Measurements from ENCODE around the gene MGLL. TPM values are rescaled to one million over a fixed set of nuclear protein-coding genes. Genes with fewer than 3 reads are reported as not detected.

The MGLL gene
- total RNA-seq, 1 donor, result 18.1 TPM

DNA sequence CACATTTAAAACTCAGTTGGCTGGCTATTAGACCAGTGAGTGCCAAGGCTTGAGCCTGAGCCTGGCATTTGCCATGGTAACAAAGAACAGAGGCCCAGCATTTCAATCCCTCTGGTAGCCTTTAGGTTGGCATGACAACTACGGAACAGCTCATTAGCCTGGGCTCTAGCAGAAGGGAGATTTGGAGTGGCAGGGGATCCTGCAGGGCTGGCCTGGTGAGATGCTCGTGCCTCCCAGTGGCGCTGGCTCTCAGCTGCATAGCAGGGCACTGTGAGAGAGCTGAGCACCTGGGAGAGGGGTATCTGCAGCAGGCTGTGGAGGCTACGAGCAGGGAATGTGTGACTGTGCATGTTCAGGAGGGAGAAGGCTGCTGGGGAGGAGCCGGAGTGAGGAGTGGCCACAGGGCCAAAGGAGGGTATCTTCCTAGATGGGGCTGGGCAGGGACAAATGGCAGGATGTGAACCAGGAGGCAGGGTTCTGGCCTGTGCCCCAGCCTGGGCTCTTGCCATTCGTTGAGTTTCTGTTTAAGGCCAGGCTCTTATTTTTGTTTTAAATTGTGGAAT, 155.1 kb downstream of the MGLL start:
- TF ChIP-seq, protein P1, sequence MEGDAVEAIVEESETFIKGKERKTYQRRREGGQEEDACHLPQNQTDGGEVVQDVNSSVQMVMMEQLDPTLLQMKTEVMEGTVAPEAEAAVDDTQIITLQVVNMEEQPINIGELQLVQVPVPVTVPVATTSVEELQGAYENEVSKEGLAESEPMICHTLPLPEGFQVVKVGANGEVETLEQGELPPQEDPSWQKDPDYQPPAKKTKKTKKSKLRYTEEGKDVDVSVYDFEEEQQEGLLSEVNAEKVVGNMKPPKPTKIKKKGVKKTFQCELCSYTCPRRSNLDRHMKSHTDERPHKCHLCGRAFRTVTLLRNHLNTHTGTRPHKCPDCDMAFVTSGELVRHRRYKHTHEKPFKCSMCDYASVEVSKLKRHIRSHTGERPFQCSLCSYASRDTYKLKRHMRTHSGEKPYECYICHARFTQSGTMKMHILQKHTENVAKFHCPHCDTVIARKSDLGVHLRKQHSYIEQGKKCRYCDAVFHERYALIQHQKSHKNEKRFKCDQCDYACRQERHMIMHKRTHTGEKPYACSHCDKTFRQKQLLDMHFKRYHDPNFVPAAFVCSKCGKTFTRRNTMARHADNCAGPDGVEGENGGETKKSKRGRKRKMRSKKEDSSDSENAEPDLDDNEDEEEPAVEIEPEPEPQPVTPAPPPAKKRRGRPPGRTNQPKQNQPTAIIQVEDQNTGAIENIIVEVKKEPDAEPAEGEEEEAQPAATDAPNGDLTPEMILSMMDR (IDR thresholded peaks at IDR 0.05; ENCODE audit: extremely low read depth, low read depth, low read length), result no peak
- H3K27me3 ChIP-seq (ENCODE audit: insufficient read depth, low read length), result peaks cover 2% of the 10 kb centered on the region
- no peaks in the 10 kb centered on the region for H3K79me2 ChIP-seq (ENCODE audit: insufficient read depth, low read length)
- H2AFZ ChIP-seq (ENCODE audit: low read length), result no peak overlapping the region
- no peaks in the 10 kb centered on the region for H3K9me3 ChIP-seq (ENCODE audit: low read depth, low read length)
- H3K36me3 ChIP-seq (ENCODE audit: insufficient read depth, low read length), result no peaks in the 10 kb centered on the region
- no peak overlapping the region for H3K27ac ChIP-seq (ENCODE audit: low read depth, low read length)
- no peak overlapping the region for H3K4me2 ChIP-seq (ENCODE audit: insufficient read depth, low read length)
- H3K4me3 ChIP-seq (ENCODE audit: insufficient read depth, low read length), result no peak overlapping the region
- no peaks in the 10 kb centered on the region for H4K20me1 ChIP-seq (ENCODE audit: insufficient read depth, low read length)
- no peak for DNase-seq (ENCODE audit: insufficient read length, low spot score, missing footprints)
- peaks cover 5% of the 10 kb centered on the region for H3K4me1 ChIP-seq (ENCODE audit: insufficient read depth, low read length)

DNA sequence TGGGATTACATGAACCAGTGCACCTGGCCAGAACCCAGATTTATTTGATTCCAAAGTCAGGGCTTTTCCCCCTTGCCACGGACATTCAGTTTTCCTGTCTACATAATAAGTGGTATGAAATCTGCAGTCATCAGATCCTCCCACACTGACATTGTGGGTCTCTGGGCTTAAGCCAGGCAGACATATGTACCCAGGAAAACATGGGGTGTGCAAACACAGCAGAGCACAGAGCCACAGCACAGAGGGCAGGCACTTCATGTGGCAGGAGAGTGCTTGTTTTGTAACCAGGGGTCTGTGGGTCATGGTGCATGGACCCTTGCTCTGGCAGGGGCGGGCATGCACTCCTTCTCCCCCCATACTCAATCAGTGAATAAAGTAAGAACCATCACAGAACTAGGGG, 155.6 kb downstream of the MGLL start:
- Histone ChIP-seq H3K9me3 (ENCODE audit: low read depth, low read length) (no peaks in the 10 kb centered on the region), H3K4me2 (ENCODE audit: insufficient read depth, low read length) (no peak overlapping the region), H3K4me1 (ENCODE audit: insufficient read depth, low read length) (peaks cover under 1% of the 10 kb centered on the region), H3K36me3 (ENCODE audit: insufficient read depth, low read length) (no peaks in the 10 kb centered on the region), H3K27ac (ENCODE audit: low read depth, low read length) (no peak overlapping the region), H2AFZ (ENCODE audit: low read length) (no peak overlapping the region), H3K4me3 (ENCODE audit: insufficient read depth, low read length) (no peak overlapping the region), H3K79me2 (ENCODE audit: insufficient read depth, low read length) (no peaks in the 10 kb centered on the region), H4K20me1 (ENCODE audit: insufficient read depth, low read length) (no peaks in the 10 kb centered on the region), H3K27me3 (ENCODE audit: insufficient read depth, low read length) (peaks cover 2% of the 10 kb centered on the region)
- no peak for DNase-seq (ENCODE audit: insufficient read length, low spot score, missing footprints)
- TF ChIP-seq, protein P1 (IDR thresholded peaks at IDR 0.05; ENCODE audit: extremely low read depth, low read depth, low read length), result no peak

DNA sequence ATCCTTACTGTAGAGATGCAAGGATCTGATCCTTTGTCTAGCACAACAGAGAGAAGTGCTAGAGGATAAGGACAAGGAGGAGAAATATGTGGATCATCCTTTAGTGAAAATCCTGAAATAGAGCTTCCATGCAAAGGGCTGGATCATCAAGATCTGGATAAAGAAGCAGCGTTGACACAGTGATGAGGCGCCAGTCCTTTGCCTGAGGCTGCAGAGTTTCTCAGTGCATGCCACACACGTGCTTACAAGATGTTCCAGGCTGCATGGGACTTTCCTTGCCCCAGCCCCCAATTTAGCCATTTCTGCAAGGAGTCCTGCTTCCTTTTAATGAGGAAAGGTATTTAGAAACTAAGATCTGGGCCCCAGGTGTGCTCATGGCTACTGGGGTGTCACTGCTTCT, 156.7 kb downstream of the MGLL start:
- H3K9me3 ChIP-seq (ENCODE audit: low read depth, low read length), result no peaks in the 10 kb centered on the region
- no peaks in the 10 kb centered on the region for H4K20me1 ChIP-seq (ENCODE audit: insufficient read depth, low read length)
- H3K4me2 ChIP-seq (ENCODE audit: insufficient read depth, low read length), result no peak overlapping the region
- H3K4me3 ChIP-seq (ENCODE audit: insufficient read depth, low read length), result no peak overlapping the region
- H3K27ac ChIP-seq (ENCODE audit: low read depth, low read length), result no peak overlapping the region
- TF ChIP-seq, protein P1 (IDR thresholded peaks at IDR 0.05; ENCODE audit: extremely low read depth, low read depth, low read length), result no peak
- H2AFZ ChIP-seq (ENCODE audit: low read length), result no peak overlapping the region
- no peaks in the 10 kb centered on the region for H3K36me3 ChIP-seq (ENCODE audit: insufficient read depth, low read length)
- H3K4me1 ChIP-seq (ENCODE audit: insufficient read depth, low read length), result no peaks in the 10 kb centered on the region
- H3K79me2 ChIP-seq (ENCODE audit: insufficient read depth, low read length), result no peaks in the 10 kb centered on the region
- H3K27me3 ChIP-seq (ENCODE audit: insufficient read depth, low read length), result peaks cover 2% of the 10 kb centered on the region
- DNase-seq (ENCODE audit: insufficient read length, low spot score, missing footprints), result no peak

DNA sequence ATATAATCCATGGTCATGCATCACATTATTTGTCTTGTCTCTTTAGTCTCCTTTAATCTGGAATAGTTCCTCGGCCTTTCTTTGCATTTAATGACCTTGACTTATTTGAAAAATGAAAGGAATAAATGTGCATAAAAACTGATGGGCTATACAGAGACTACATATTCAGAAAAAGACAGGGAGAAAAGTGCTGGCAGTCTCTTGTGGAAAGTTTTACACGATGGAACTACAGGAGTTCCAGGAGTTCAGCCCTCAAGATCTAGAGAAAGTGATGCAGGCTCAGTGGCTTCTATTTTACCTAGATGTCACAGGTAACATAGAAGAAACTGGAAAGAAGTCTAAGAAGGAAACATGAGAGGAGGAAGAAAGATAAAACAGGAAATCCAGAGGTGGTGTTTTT, 157.2 kb downstream of the MGLL start:
- Histone ChIP-seq H3K36me3 (ENCODE audit: insufficient read depth, low read length) (no peaks in the 10 kb centered on the region), H3K4me2 (ENCODE audit: insufficient read depth, low read length) (no peak overlapping the region)
- TF ChIP-seq, protein P1 (IDR thresholded peaks at IDR 0.05; ENCODE audit: extremely low read depth, low read depth, low read length), result no peak

More for the DNA sequence above, 157.2 kb downstream of the MGLL start:
- DNase-seq (ENCODE audit: insufficient read length, low spot score, missing footprints), result no peak
- Histone ChIP-seq H3K27me3 (ENCODE audit: insufficient read depth, low read length) (peaks cover 2% of the 10 kb centered on the region), H3K79me2 (ENCODE audit: insufficient read depth, low read length) (no peaks in the 10 kb centered on the region), H2AFZ (ENCODE audit: low read length) (no peak overlapping the region), H4K20me1 (ENCODE audit: insufficient read depth, low read length) (no peaks in the 10 kb centered on the region), H3K9me3 (ENCODE audit: low read depth, low read length) (no peaks in the 10 kb centered on the region), H3K4me3 (ENCODE audit: insufficient read depth, low read length) (no peak overlapping the region), H3K4me1 (ENCODE audit: insufficient read depth, low read length) (no peaks in the 10 kb centered on the region), H3K27ac (ENCODE audit: low read depth, low read length) (no peak overlapping the region)
